ENCODE measurements around the gene PCLAF. TPM values are rescaled to one million over a fixed set of nuclear protein-coding genes. Genes with fewer than 3 reads are reported as not detected.

PCLAF gene
- total and polyA plus RNA-seq, 10 donors = 1.7 to 83.3 (median 8.2) TPM

DNA sequence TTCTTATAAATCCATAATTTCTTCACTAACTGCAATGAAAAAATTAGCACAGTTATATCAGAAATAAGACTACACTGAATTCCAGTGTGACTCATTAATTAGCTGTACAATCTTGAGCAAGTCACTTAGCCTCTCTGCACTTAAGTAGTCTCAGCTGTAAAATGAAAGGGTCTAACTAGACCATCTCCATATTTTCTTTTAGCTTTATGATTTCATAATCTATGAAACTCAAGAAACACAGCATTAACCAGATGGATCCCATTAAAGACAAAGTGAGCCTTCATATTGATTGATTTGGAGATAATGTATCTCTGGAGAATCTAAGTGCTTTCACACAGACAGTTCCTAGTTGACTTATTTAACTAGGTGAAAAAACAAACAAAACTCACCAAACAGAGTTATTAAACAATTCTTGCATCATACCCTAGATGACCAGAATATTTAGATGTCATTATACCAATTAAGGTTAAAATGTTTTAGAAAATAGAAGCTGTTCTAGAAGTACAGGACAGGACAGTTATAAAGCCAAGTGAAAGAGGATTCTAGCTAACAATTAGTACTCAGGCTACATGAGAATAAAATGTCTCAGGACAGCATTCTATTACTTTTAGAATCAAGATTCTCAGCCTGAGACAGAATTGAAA lies 36.5 kb downstream of the PCLAF start:
- H3K36me3 ChIP-seq = peaks cover 0 to 49% (median 4%) of the 10 kb centered on the region in 6 donors
- no peak for DNase-seq
- intact Hi-C loops (cut with DNase I; ENCODE audit: low total_unique reads) = no loop called here

DNA sequence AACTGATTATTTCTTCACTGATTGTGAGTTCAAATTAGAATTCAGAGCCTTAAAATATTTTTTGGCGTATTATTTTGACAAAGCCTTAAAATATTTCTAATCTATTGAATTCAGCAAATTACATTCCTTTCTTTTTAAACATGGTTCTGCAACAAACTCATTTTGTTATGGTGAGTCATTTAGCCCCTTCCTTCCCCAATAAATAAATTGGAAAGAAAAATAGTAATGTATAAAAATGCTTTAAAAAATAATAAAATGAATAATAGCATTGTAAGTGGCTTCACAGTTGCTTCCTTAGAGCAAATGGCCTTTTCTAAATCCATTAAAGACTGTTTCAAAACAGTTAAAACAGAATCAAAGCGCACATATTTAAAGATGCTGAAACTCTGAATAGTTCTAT lies 37.4 kb downstream of the PCLAF start:
- Histone ChIP-seq H3K36me3 (peaks cover 0 to 51% (median 4%) of the 10 kb centered on the region in 6 donors), H3K27ac (no peak overlapping the region), H3K4me3 (no peak overlapping the region), H3K9me3 (no peaks in the 10 kb centered on the region), H3K27me3 (replicated peaks in 1 of 7) (no peaks in the 10 kb centered on the region), H3K4me1 (peaks cover 0 to 27% (median 2%) of the 10 kb centered on the region in 6 donors)
- TF ChIP-seq, protein P1, sequence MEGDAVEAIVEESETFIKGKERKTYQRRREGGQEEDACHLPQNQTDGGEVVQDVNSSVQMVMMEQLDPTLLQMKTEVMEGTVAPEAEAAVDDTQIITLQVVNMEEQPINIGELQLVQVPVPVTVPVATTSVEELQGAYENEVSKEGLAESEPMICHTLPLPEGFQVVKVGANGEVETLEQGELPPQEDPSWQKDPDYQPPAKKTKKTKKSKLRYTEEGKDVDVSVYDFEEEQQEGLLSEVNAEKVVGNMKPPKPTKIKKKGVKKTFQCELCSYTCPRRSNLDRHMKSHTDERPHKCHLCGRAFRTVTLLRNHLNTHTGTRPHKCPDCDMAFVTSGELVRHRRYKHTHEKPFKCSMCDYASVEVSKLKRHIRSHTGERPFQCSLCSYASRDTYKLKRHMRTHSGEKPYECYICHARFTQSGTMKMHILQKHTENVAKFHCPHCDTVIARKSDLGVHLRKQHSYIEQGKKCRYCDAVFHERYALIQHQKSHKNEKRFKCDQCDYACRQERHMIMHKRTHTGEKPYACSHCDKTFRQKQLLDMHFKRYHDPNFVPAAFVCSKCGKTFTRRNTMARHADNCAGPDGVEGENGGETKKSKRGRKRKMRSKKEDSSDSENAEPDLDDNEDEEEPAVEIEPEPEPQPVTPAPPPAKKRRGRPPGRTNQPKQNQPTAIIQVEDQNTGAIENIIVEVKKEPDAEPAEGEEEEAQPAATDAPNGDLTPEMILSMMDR (IDR thresholded peaks at IDR 0.05 in 8 of 11, conservative IDR thresholded peaks at IDR 0.05 in 3 of 11) = no peak
- 95 to 98% (median 96%) methylated on average over 2 of the region's 2 CpGs for WGBS, 5 donors
- DNase-seq = no peak
- intact Hi-C loops (cut with DNase I; ENCODE audit: low total_unique reads) = no loop called here

More for the DNA sequence above, 36.5 kb downstream of the PCLAF start:
- Histone ChIP-seq H3K4me3 (no peak overlapping the region), H3K4me1 (peaks cover 0 to 27% (median 2%) of the 10 kb centered on the region in 6 donors), H3K27ac (no peak overlapping the region), H3K27me3 (replicated peaks in 1 of 7) (no peaks in the 10 kb centered on the region), H3K9me3 (no peaks in the 10 kb centered on the region)
- TF ChIP-seq POLR2A (IDR thresholded peaks at IDR 0.05) = no peak
- no peak for TF ChIP-seq POLR2AphosphoS5 (IDR thresholded peaks at IDR 0.05)
- TF ChIP-seq, protein P1 (IDR thresholded peaks at IDR 0.05 in 8 of 11, conservative IDR thresholded peaks at IDR 0.05 in 3 of 11) = no peak

DNA sequence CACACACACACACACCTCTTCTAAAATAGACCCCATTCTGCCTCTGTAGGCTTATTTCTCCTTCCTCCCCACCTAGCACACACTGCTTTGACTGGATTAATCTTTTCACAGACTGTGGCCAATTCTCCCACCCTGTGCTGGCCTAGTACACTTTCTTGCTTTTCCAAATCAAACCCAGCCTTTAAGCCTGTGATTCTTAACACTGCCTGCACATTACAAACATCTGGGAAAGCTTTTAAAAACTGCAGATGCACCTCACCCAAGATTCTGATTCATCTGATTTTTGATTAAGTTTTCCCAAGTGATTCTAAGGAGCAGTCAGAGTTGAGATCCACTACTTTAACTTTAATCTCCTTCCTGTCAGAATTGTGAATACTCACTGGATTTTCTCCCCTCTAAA lies 38.0 kb downstream of the PCLAF start:
- H3K4me1 ChIP-seq = peaks cover 0 to 24% (median 2%) of the 10 kb centered on the region in 6 donors
- TF ChIP-seq POLR2AphosphoS5 (IDR thresholded peaks at IDR 0.05) (no peak), POLR2A (IDR thresholded peaks at IDR 0.05) (no peak)
- TF ChIP-seq, protein P1 (IDR thresholded peaks at IDR 0.05 in 8 of 11, conservative IDR thresholded peaks at IDR 0.05 in 3 of 11) = no peak
- H3K27ac ChIP-seq = no peak overlapping the region
- H3K27me3 ChIP-seq (replicated peaks in 1 of 7) = no peaks in the 10 kb centered on the region
- intact Hi-C loops (cut with DNase I; ENCODE audit: low total_unique reads) = no loop called here
- peaks cover 0 to 46% (median 4%) of the 10 kb centered on the region in 6 donors for H3K36me3 ChIP-seq
- DNase-seq = no peak
- H3K4me3 ChIP-seq = no peak overlapping the region
- H3K9me3 ChIP-seq = no peaks in the 10 kb centered on the region

DNA sequence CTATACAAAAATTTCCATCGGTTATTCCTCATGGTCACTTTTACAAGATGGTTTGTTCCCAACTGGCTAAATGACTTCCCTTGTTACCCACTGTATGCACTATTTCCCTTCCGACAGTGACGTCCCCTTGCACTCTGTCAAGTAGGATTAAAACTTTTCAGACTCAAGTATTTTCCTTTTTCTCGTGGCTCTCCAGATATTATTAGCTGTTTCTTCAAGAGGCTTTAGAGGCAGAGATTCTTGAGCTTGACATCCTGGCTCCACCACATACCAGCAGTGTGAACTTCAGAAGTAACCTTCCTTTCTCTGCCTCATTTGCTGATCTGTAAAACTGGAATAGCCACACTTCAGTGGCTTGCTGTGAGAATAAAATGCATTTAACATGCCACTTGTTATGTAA lies 39.3 kb downstream of the PCLAF start:
- intact Hi-C loops (cut with DNase I; ENCODE audit: low total_unique reads) = no loop called here
- DNase-seq = no peak
- 82 to 89% (median 86%) methylated on average over 4 of the region's 4 CpGs for WGBS, 5 donors

More for the DNA sequence above, 39.3 kb downstream of the PCLAF start:
- Histone ChIP-seq H3K36me3 (peaks cover 0 to 34% (median 4%) of the 10 kb centered on the region in 6 donors), H3K4me1 (peaks cover 0 to 21% (median 2%) of the 10 kb centered on the region in 6 donors), H3K9me3 (no peaks in the 10 kb centered on the region), H3K27me3 (replicated peaks in 1 of 7) (no peaks in the 10 kb centered on the region), H3K4me3 (no peak overlapping the region), H3K27ac (no peak overlapping the region)
- TF ChIP-seq POLR2A (IDR thresholded peaks at IDR 0.05) (no peak), POLR2AphosphoS5 (IDR thresholded peaks at IDR 0.05) (no peak)
- TF ChIP-seq, protein P1 (IDR thresholded peaks at IDR 0.05 in 8 of 11, conservative IDR thresholded peaks at IDR 0.05 in 3 of 11) = no peak
